Trophoblast cell (in vitro differentiated cells and primary cell): Measurements from ENCODE around the gene TMEM258.
A peak's percentile ranks its signal among the peaks of the same experiment; 100 is the strongest.

Experiments used
- DNase-seq, 2 donors: peaks; one replicate each; pipeline ENCODE4 v3.0.0-alpha.2; 2016
- H2AFZ ChIP-seq: 2 replicates; pipeline ENCODE4 v1.6.1; 2013; ENCODE audit warnings: low read length, moderate library complexity, mild to moderate bottlenecking; ENCODE audit not compliant: insufficient read depth, poor library complexity
- H2AK5ac ChIP-seq: 2 replicates; pipeline ENCODE4 v1.6.1; 2013; ENCODE audit warnings: mild to moderate bottlenecking, low read length
- H2BK120ac ChIP-seq: 2 replicates; pipeline ENCODE4 v1.6.1; 2013; ENCODE audit warnings: low read length, mild to moderate bottlenecking, moderate library complexity; ENCODE audit not compliant: insufficient read depth, poor library complexity
- H2BK12ac ChIP-seq: 2 replicates; pipeline ENCODE4 v1.6.1; 2013; ENCODE audit warnings: mild to moderate bottlenecking, low read length, moderate library complexity
- H2BK5ac ChIP-seq: 2 replicates; pipeline ENCODE4 v1.6.1; 2013; ENCODE audit warnings: low read length, low read depth, moderate library complexity, mild to moderate bottlenecking; ENCODE audit not compliant: poor library complexity
- H3K14ac ChIP-seq: 2 replicates; pipeline ENCODE4 v1.6.1; 2013; ENCODE audit warnings: mild to moderate bottlenecking, low read length
- H3K18ac ChIP-seq: 2 replicates; pipeline ENCODE4 v1.6.1; 2013; ENCODE audit warnings: mild to moderate bottlenecking, low read length
- H3K23ac ChIP-seq: 2 replicates; pipeline ENCODE4 v1.6.1; 2013; ENCODE audit warnings: low read length
- H3K27ac ChIP-seq: 2 replicates; pipeline ENCODE4 v1.5.1; 2013; ENCODE audit warnings: low read depth, mild to moderate bottlenecking, inconsistent platforms, low read length, moderate library complexity
- H3K27me3 ChIP-seq: 2 replicates; pipeline ENCODE4 v1.6.1; 2013; ENCODE audit warnings: inconsistent platforms, mild to moderate bottlenecking, low read length, moderate library complexity; ENCODE audit not compliant: insufficient read depth
- H3K36me3 ChIP-seq, 2 experiments: 1 replicate in 1 of 2; 2 replicates in 1 of 2; pipeline ENCODE4 v1.6.1; 2013; ENCODE audit warnings: low read length in 2 of 2, mild to moderate bottlenecking in 2 of 2, moderate library complexity in 1 of 2; ENCODE audit not compliant: insufficient read depth in 2 of 2, control insufficient read depth in 1 of 2
- H3K4ac ChIP-seq: 2 replicates; pipeline ENCODE4 v1.6.1; 2013; ENCODE audit warnings: low read depth, mild to moderate bottlenecking, low read length, moderate library complexity
- H3K4me1 ChIP-seq, 2 experiments: 1 replicate in 1 of 2; 2 replicates in 1 of 2; pipeline ENCODE4 v1.6.1; 2013; ENCODE audit warnings: low read length in 2 of 2, mild to moderate bottlenecking in 2 of 2, moderate library complexity in 1 of 2; ENCODE audit not compliant: insufficient read depth in 2 of 2, control insufficient read depth in 1 of 2
- H3K4me2 ChIP-seq: 2 replicates; pipeline ENCODE4 v1.6.1; 2013; ENCODE audit warnings: inconsistent platforms, mild to moderate bottlenecking, low read length, moderate library complexity
- H3K4me3 ChIP-seq: 2 replicates; pipeline ENCODE4 v1.5.1; 2013; ENCODE audit warnings: mild to moderate bottlenecking, low read depth, low read length, inconsistent platforms
- H3K79me1 ChIP-seq: one replicate; pipeline ENCODE4 v1.6.1; 2013; ENCODE audit warnings: low read length
- H3K79me2 ChIP-seq: 2 replicates; pipeline ENCODE4 v1.6.1; 2013; ENCODE audit warnings: low read length, mild to moderate bottlenecking; ENCODE audit not compliant: control insufficient read depth, insufficient read depth, poor library complexity
- H3K9ac ChIP-seq: 2 replicates; pipeline ENCODE4 v1.6.1; 2013; ENCODE audit warnings: mild to moderate bottlenecking, low read length
- H3K9me3 ChIP-seq: 2 replicates; pipeline ENCODE4 v1.6.1; 2013; ENCODE audit warnings: low read depth, mild to moderate bottlenecking, control low read depth, inconsistent platforms, low read length; ENCODE audit not compliant: insufficient read depth
- H4K12ac ChIP-seq: 2 replicates; pipeline ENCODE4 v1.6.1; 2013; ENCODE audit warnings: low read depth, mild to moderate bottlenecking, low read length, moderate library complexity
- H4K8ac ChIP-seq: 2 replicates; pipeline ENCODE4 v1.6.1; 2013; ENCODE audit warnings: low read depth, mild to moderate bottlenecking, low read length, moderate library complexity
- H4K91ac ChIP-seq: one replicate; pipeline ENCODE4 v1.6.1; 2013; ENCODE audit warnings: low read depth, mild to moderate bottlenecking, low read length, moderate library complexity
- WGBS: extraction: QIAGEN DNeasy Blood & Tissue Kit; methylation state at CpG from one replicate; pipeline ENCODE4 v1.1.7; 2013; ENCODE audit warnings: missing lambda C conversion rate; ENCODE audit not compliant: insufficient read length, insufficient coverage; ENCODE audit errors: extremely low coverage; 5-methylcytosine and 5-hydroxymethylcytosine counted together

Gene TMEM258

DNA sequence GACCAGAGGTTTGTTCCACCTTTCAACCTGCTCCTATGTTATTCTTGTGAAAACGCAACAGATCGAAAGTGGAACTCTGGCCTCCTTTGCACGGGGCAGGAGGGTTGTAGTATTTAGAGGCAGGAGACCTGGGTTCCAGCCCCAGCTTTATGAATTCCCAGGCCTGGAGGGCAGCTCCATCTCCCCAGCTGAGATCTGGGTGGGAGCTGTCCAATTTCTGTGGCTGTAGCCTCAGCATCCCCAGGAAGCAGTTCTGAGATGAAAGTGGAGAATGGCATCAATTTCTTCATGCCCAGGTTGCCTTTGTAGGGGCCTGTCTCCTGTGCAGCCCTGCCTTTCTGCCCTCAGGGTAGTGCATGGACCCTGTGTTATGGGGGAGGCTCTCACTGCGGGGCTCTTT, 39.8 kb upstream of the TMEM258 start:
- DNase-seq = no peak
- Histone ChIP-seq H2AFZ (no peak overlapping the region), H3K4me3 (no peak overlapping the region), H3K4me1 (peaks cover 19 to 39% of the 10 kb centered on the region in 2 experiments), H2BK120ac (no peak overlapping the region), H2BK12ac (no peak overlapping the region), H3K23ac (no peak overlapping the region), H3K36me3 (peaks cover 31 to 33% of the 10 kb centered on the region in 2 experiments), H3K27me3 (no peaks in the 10 kb centered on the region), H4K12ac (no peak overlapping the region), H2BK5ac (no peak overlapping the region), H3K9me3 (peaks cover 4% of the 10 kb centered on the region), H3K18ac (no peak overlapping the region), H3K79me2 (peaks cover 40% of the 10 kb centered on the region), H4K8ac (no peak overlapping the region), H2AK5ac (no peak overlapping the region), H4K91ac (no peak overlapping the region), H3K27ac (no peak overlapping the region), H3K4me2 (no peak overlapping the region), H3K79me1 (peaks cover 21% of the 10 kb centered on the region), H3K4ac (peak overlapping the region; percentile 18), H3K9ac (no peak overlapping the region), H3K14ac (no peak overlapping the region)
- WGBS = no CpG with 5 or more reads among the region's 4 CpGs

DNA sequence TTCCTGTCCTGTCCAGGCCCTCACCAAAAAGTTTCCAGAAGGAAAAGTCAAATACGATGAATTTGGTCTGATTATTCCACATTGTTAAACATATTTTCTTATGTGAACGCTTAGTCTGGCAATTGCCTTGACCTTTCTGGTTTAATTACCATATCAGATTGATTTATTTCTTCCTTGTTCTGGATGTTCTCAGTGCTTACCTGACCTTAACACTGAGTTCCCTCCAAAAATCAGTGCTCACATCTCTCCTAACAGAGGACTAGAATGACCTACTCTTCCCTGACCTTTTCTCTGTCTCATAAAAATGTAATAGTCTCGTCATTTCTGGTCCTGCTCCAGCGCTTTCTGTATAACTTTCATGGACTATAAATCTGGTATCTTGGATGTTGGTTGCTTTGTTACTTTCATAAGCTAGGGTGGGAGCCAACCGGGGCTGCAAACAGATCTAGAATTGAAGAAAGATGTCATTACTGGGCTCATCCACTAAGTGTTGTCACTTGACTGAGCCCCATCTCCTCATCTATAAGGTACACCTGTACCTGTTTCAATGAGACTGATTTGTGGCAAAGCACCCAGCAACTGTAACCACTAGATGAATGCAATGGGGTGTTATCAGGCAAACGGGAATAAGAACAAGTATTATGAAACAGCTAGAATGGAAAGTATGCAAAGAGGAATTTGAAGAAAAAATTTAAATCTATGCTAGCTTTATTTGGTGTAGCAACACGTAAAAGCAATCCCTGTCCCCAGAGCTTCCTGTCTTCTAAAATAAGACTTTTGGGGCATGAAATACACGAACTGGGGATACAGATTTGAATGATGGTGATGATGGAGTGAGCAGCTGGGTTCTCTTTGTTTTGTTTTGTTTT, 38.1 kb upstream of the TMEM258 start:
- Histone ChIP-seq H4K8ac (no peak overlapping the region), H3K14ac (no peak overlapping the region), H3K27ac (no peak overlapping the region), H2BK5ac (no peak overlapping the region), H3K79me1 (peaks cover 26% of the 10 kb centered on the region), H2BK12ac (no peak overlapping the region), H3K9me3 (peaks cover 4% of the 10 kb centered on the region), H3K27me3 (no peaks in the 10 kb centered on the region), H3K4ac (peak overlapping the region; percentile 87), H3K4me3 (no peak overlapping the region), H4K12ac (no peak overlapping the region), H3K4me2 (peak overlapping the region; percentile 94), H2AFZ (no peak overlapping the region), H3K18ac (no peak overlapping the region), H3K9ac (no peak overlapping the region), H4K91ac (no peak overlapping the region), H3K4me1 (peaks cover 19 to 47% of the 10 kb centered on the region in 2 experiments), H2AK5ac (no peak overlapping the region), H3K79me2 (peaks cover 43% of the 10 kb centered on the region), H2BK120ac (no peak overlapping the region), H3K36me3 (peaks cover 28 to 31% of the 10 kb centered on the region in 2 experiments), H3K23ac (no peak overlapping the region)
- WGBS = no CpG with 5 or more reads among the region's 8 CpGs
- peak in 1 of 2 donors; percentile 71 for DNase-seq

DNA sequence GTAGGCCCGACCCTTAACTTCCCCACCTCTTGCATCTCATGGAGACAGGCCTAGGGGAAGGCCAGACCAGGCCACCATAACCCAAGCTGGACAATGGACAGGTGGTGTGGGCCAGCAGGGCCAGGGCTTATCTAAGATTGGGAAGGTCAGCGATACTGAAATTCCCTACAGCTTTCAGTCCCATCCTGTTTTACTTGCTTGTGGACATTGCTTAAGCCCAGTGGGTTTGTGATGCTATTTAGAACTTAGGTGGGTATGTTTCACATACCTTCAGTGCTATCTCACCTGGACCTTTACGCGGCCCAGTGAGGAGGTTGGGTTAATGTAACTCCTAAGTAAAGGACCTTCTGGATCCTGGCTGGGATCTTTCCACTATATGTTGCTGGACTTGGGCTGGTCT, 37.4 kb upstream of the TMEM258 start:
- Histone ChIP-seq H2BK12ac (no peak overlapping the region), H3K4me1 (peaks cover 19 to 47% of the 10 kb centered on the region in 2 experiments), H2AFZ (no peak overlapping the region), H2AK5ac (no peak overlapping the region), H3K27ac (peak overlapping the region; percentile 93), H3K4ac (peak overlapping the region; percentile 87), H3K14ac (no peak overlapping the region), H3K4me2 (peak overlapping the region; percentile 94), H3K79me2 (peaks cover 43% of the 10 kb centered on the region), H3K9me3 (peaks cover 4% of the 10 kb centered on the region), H3K23ac (peak overlapping the region; percentile 18), H3K27me3 (no peaks in the 10 kb centered on the region), H3K4me3 (peak overlapping the region; percentile 51), H3K9ac (peak overlapping the region; percentile 91), H3K79me1 (peaks cover 26% of the 10 kb centered on the region), H3K36me3 (peaks cover 28 to 31% of the 10 kb centered on the region in 2 experiments), H4K91ac (no peak overlapping the region), H4K12ac (no peak overlapping the region), H2BK5ac (no peak overlapping the region), H3K18ac (no peak overlapping the region), H4K8ac (no peak overlapping the region), H2BK120ac (no peak overlapping the region)
- no CpG with 5 or more reads among the region's 4 CpGs for WGBS
- DNase-seq = peak; percentile 89 to 96

DNA sequence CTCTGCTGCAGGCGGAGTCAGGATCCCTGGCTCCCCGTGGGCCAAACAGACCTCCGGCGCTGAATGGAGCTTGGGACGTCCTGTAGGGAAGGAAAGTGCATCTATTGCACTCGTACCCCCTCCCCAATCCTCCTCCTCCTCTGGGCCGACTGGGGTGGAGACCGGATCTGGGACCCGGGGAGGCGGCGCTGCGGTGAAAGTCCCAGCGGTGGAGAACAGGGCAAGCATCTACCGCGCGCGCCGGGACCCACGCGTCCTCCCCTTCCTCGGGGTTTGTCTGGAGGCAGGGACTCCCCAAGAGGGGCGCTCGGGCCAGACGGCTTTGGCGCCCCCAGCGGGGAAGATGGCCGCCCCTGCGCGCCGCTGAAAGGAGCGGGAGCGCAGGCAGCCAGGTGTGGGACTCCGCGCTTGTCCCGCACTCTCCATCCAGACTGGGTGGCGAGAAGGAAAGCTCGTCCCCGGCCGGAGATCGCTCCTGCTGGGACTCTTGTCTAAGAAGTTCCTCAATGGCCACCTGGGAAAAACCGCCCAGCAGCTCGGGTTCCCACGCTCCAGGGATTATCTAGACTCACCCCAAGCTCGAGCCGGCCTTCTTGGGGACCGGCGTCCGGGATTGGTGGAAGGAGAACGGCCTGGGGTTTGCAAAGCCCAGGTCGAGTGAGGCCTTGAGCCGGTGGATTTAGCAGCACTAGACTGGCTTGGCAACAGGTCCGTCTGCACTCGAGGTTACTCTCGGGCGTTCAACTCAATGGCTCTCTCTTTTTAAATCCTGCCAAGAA, 36.4 kb upstream of the TMEM258 start:
- Histone ChIP-seq H3K4me2 (peak overlapping the region; percentile 94), H2BK5ac (peak overlapping the region; percentile 32), H3K14ac (peak overlapping the region; percentile 83), H3K4ac (peak overlapping the region; percentile 87), H3K27ac (peak overlapping the region; percentile 93), H3K79me1 (peaks cover 26% of the 10 kb centered on the region), H2BK12ac (no peak overlapping the region), H3K36me3 (peaks cover 23 to 25% of the 10 kb centered on the region in 2 experiments), H3K9ac (peak overlapping the region; percentile 91), H4K12ac (peak overlapping the region; percentile 76), H2AFZ (peak overlapping the region; percentile 68), H4K91ac (peak overlapping the region; percentile 93), H3K4me3 (peak overlapping the region; percentile 92), H3K4me1 (peaks cover 10 to 40% of the 10 kb centered on the region in 2 experiments), H3K9me3 (peaks cover 4% of the 10 kb centered on the region), H2BK120ac (peak overlapping the region; percentile 61), H3K27me3 (no peaks in the 10 kb centered on the region), H3K18ac (peak overlapping the region; percentile 96), H4K8ac (peak overlapping the region; percentile 82), H3K23ac (no peak overlapping the region), H2AK5ac (peak overlapping the region; percentile 27), H3K79me2 (peaks cover 43% of the 10 kb centered on the region)
- WGBS = no CpG with 5 or more reads among the region's 55 CpGs
- DNase-seq = peak; percentile 23 to 50
